GM21447 (cell line): Measurements from ENCODE around the gene CCDC9B.

Experiments used
- ATAC-seq: cut with Tn5 transposase; IDR thresholded peaks from one replicate; pipeline ENCODE4 v1.9.1; 2021; ENCODE audit not compliant: unreplicated experiment

CCDC9B gene

GRCh38 chr15:40340740-40341400, at the start of gene CCDC9B:
Gene CCDC9B (minus strand): TSS chr15:40340939. CDS start chr15:40340819, 120 bp downstream.
- no peak for ATAC-seq

- ATAC-seq, result no peak
Observed at GRCh38 chr15:40389824-40390595, 49.3 kb upstream of the CCDC9B start.

- no peak for ATAC-seq
Observed at GRCh38 chr15:40388941-40389823, 48.4 kb upstream of the CCDC9B start.

GRCh38 chr15:40386480-40386879, 45.7 kb upstream of the CCDC9B start:
- ATAC-seq, result no peak

GRCh38 chr15:40382580-40383456, 42.1 kb upstream of the CCDC9B start, which contains the start of gene KNSTRN:
Gene KNSTRN (plus strand): TSS chr15:40382721. CDS start chr15:40382836, 115 bp downstream.
- peak; percentile 97 for ATAC-seq

GRCh38 chr15:40381818-40382529, 41.2 kb upstream of the CCDC9B start:
- no peak for ATAC-seq

- ATAC-seq, result no peak
Observed at GRCh38 chr15:40380636-40381035, 39.9 kb upstream of the CCDC9B start.

- no peak for ATAC-seq
Observed at GRCh38 chr15:40379853-40380252, 39.1 kb upstream of the CCDC9B start.

GRCh38 chr15:40379374-40379773, 38.6 kb upstream of the CCDC9B start:
- no peak for ATAC-seq

- no peak for ATAC-seq
Observed at GRCh38 chr15:40377606-40378005, 36.9 kb upstream of the CCDC9B start.

- no peak for ATAC-seq
Observed at GRCh38 chr15:40372981-40373380, 32.2 kb upstream of the CCDC9B start.

GRCh38 chr15:40369971-40370370, 29.2 kb upstream of the CCDC9B start:
- ATAC-seq, result no peak

- no peak for ATAC-seq
Observed at GRCh38 chr15:40369474-40369869, 28.7 kb upstream of the CCDC9B start.

GRCh38 chr15:40368719-40369473, 28.2 kb upstream of the CCDC9B start:
- ATAC-seq, result no peak

- ATAC-seq, result peak; percentile 90
Observed at GRCh38 chr15:40367686-40368611, 27.2 kb upstream of the CCDC9B start.

GRCh38 chr15:40367371-40367685, 26.6 kb upstream of the CCDC9B start:
- ATAC-seq, result no peak

- ATAC-seq, result no peak
Observed at GRCh38 chr15:40366457-40367370, 26.0 kb upstream of the CCDC9B start.
